ELR (cell line): ENCODE data around the gene GP1BA.

Experiments used
- DNase-seq: peaks from one replicate; pipeline ENCODE4 v3.0.0-alpha.2; 2015; ENCODE audit warnings: low read depth

GP1BA gene

DNA sequence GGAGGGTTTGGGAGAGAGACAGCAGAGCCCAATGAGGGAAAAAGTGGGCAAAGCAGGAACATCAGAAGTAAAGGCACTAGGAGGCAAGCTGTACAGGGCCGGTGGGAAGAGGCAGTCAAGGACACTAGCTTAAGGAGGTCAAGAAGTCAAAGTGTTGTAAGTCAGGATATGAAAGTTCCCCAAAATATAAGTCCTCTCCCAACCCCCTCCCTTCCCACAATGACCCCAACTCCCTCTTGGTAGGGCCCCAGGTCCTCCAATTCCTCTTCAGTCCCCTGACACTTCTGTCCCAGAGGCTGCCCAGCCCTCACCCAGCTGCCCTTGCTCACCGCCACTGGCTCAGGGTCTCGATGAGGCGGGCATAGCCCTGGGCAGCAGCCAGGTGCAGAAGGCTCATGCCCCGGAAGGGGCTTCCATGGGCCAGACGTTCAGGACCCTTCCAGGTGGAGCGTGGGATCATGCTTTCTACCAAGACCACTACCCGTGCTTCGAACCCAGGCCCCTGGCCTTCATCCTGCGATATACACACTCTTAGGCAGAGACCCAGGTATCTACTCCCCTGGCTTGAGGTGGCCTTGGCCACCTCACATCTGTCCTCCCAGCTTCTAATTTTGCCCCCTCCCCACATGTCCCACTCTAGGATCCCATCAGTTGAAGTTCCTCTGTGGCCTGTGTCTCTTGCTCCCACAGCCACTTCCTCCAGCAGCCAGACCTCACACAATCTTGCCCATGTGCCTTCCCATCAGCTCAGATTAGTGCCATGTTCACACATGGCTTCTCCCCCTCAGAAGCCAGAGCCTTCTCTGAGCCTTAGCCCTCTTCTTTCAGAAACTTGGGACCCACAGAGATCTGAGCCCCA is 41.4 kb downstream of the GP1BA start:
- no peak for DNase-seq

DNA sequence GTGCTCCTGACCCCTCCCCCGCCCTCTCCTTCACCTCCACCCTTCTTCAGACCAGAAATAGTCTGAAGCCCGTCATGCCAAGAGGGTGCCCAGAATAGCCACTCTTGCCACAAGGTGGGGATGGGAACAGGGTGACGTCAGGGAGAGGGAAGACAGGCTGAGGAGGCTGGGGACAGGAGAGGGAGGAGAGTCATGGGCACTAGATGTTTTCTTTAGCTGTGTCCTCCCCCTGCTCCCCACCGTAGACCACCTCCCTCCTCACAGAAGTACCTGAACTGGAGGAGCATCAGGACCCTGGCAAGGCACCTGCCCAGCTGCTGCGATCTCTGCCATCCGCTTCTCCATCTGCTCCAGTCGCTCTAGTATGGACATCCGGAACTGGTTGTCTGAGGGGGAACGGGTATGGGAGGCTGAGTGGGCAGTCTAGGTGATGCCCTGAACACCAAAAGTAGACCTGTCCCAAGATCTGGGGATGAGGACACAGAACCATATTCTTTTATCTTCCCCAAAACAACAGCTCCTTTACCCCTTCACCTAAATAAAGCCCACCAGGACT is 42.1 kb downstream of the GP1BA start:
- DNase-seq, result no peak

DNA sequence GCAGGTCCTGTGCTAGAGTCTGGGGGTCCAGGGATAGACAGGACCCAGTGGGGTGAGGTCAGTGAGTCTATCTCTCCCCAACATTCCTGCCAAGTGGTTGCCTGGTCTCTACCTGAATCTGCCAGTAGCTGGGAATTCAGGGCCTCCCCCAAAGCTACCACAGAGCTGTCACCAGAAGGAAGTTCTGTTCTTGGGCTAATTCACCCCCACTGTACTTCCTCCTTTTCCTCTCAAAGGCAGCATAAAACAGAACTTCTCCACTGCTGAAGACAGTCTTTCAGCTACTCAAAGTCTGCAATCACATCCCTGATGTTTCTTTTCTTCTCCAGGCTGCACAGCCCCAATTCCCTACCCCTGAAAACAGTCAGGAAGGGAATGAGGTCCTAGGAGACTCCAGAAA is 46.6 kb downstream of the GP1BA start:
- no peak for DNase-seq

DNA sequence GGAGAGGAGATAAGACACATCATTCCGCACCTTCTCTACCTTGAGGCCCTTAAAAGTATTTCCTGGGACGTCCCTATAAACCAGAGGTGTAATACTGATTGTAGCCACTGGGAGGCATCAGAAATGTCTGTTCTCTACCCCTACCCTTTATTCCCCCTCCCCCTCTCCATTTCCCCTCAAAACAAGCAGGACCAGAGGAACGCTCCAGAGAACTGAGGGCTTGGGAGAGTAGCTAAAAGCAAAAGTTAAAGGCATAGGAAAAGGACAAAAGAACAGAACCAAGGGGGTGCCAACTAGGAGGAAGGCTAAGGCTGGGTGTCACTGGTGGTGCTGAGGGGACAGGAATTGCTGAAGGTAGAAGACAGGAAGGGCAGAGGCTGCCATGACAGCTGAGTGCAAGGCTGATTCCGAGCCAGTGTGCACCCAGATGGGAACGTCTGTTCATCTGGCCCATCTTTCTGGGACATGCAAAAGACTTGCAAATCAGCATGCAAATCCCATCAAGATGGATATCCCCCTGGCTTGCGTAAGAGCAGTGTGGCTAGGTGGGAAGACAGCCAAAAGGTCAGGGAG is 48.7 kb downstream of the GP1BA start:
- DNase-seq, result peak; percentile 65

DNA sequence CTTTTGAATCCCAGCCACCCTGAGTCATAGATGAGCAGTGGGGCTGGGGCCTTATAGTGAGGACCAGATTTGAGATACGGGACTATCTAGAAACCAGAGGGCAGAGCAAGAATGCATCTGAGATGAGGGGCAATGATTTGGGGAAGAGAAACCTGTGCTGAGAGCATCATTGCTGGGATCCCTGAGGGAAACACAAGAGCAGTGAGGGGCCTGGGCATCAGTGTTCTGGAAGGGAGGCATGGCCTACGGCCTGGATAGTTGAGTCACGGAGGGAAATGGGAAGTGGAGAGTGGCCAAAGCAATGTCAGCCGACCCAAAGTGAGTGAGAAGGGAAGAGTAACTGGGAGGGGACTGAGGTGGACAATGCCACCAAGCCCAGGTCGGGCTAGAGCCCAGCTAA is 50.2 kb downstream of the GP1BA start:
- no peak for DNase-seq
